GM18520 (cell line): ENCODE measurements around the gene TMEM92.
"Not testable (repeated sequence)": the region's sequence is repeated elsewhere in the genome, so short reads cannot be mapped to it uniquely, and the experiment has no call there.

Experiments used
- ATAC-seq: cut with Tn5 transposase; IDR thresholded peaks from one replicate; pipeline ENCODE4 v1.9.1; 2021; ENCODE audit not compliant: unreplicated experiment

The TMEM92 gene

GRCh38 chr17:50261051-50261915 is 13.0 kb upstream of the TMEM92 start:
- no peak for ATAC-seq

DNA sequence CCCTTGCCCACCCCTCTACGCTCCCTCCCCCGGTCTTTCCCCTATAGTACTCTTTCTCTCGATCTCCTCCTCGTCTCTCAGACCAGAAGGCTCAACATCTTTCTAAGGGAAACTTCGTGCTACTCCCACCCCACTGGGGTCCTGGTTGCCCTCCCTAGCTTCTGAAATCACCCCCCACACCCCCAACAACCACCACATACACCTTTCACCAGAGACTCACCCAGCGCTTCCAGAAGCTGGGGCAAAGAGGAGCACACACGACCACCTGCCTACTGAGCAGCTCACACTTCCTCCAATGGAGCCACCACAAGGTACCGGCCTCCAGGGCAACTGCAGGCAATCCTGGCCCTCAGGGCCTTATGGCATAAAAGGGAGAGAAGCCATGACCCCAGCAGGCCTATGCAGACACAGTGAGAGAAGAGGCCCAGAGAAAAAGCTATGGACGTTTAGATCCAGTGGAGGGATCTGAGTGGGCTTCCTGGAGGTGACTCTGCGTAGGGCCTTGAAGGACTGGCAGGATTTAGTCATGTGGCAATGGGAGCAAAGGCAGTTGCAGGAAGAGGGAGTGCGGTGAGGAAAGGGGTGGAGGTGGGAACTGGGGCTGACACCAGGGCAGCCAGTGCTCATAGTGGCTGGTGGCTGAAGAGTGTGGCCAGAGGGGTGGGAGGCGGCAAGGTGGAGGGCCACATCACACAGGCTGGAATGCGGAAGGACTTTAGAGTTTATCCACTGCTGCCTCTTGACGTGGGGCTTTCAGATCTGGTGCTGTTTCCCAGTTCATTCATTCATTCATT is 12.1 kb upstream of the TMEM92 start:
- ATAC-seq: no peak

GRCh38 chr17:50263331-50264262 is 10.7 kb upstream of the TMEM92 start:
- no peak for ATAC-seq

DNA sequence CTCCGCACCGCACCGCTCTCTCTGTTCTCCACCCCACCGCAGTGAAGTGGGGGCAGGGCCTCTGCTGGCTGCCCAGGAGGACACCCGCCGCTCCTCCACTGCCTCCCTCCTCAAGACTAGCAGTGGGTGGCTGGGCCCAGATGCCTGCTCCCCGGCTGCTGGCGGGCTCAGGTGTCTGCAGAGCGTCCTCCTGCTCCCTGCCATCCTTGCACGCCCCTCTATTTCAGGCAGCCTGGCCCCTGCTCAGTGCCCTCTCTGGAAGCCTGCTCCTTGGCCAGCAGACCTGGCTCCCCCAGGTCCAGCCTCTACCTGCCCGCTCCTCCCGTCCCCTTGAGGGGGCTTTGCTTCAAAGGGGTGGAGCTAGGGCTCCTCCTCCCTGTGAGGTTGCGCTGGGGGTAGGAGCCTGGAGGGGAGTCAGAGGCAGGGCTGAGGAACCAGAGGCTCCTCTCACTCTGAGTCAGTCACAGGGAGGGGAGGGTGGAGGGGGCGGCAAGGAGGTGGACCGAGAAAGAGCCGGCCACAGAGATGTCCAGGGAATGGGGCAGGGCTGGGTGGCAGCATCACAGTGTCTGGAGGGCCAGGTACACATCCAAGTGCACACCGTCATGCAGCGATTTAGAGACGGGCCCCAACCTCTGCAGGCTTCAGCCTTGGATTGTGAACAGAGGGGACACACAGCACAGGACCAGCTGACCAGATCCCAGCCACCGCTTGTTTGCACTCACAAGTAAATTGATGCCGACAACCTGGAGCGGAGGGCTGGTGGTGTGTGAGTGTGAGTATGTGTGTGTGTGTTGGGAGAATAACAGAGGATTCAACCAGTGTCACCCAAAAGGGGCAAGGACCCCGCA is 9.8 kb upstream of the TMEM92 start:
- no peak for ATAC-seq

DNA sequence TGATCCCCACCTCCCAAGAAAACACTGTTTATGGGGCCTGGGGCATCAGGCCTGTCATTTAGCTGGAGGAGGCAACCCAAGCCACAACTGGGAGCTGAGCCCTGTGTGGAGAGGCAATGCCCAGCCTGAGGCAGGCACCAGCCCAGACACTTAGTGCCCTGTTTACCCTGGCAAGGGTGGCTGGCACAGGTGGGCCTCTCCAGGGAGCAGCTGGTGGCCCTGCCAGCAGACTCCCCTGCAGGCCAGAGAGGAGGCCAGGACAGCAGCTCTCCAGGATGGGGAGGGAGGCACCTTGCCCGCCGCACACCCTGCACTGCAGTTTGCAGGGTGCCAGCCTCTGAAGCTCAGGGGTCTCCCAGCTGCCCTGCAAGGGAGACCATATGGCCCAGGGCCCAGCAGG is 9.1 kb upstream of the TMEM92 start:
- no peak for ATAC-seq

- ATAC-seq: no peak
Observed at GRCh38 chr17:50265690-50266315, 8.5 kb upstream of the TMEM92 start.

DNA sequence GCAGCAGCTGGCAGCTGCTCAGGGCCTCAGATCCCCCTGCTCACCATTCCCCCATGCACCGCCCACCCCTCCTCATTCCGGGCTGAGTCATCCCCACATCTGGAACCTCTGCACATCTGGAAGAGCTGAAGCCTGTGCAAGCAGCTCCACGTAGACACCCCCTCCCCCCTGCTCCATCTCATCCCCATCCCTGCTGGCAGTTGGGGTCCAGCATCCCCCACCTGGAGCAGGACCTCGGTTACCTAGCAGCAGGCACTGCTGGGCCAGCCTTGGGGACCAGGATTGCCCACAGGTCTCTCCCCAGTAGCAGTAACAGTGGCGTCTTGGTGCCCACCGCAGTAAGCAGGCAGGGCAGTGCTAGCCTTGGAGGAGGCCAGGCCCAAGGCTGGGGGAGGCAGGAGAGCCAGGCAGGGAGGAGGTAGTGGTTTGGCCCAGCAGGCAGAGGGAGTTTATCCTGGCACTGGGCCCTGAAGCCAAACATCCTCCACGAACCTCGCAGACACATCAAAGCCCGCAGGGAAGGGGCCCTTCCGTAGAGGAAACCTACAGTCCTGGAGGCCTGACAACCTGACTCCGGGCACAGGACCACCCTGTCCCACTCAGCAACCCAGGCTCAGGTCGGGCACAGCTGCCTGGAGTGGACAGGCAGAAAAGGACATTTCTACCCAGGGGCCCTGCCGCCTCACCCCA is 7.7 kb upstream of the TMEM92 start:
- no peak for ATAC-seq

- no peak for ATAC-seq
Observed at GRCh38 chr17:50267074-50267841, 7.0 kb upstream of the TMEM92 start.

- ATAC-seq: no peak
Observed at GRCh38 chr17:50268026-50268425, 6.2 kb upstream of the TMEM92 start.

- no peak for ATAC-seq
Observed at GRCh38 chr17:50268743-50269275, 5.5 kb upstream of the TMEM92 start.

- ATAC-seq: no peak
Observed at GRCh38 chr17:50269477-50270434, 4.5 kb upstream of the TMEM92 start.

DNA sequence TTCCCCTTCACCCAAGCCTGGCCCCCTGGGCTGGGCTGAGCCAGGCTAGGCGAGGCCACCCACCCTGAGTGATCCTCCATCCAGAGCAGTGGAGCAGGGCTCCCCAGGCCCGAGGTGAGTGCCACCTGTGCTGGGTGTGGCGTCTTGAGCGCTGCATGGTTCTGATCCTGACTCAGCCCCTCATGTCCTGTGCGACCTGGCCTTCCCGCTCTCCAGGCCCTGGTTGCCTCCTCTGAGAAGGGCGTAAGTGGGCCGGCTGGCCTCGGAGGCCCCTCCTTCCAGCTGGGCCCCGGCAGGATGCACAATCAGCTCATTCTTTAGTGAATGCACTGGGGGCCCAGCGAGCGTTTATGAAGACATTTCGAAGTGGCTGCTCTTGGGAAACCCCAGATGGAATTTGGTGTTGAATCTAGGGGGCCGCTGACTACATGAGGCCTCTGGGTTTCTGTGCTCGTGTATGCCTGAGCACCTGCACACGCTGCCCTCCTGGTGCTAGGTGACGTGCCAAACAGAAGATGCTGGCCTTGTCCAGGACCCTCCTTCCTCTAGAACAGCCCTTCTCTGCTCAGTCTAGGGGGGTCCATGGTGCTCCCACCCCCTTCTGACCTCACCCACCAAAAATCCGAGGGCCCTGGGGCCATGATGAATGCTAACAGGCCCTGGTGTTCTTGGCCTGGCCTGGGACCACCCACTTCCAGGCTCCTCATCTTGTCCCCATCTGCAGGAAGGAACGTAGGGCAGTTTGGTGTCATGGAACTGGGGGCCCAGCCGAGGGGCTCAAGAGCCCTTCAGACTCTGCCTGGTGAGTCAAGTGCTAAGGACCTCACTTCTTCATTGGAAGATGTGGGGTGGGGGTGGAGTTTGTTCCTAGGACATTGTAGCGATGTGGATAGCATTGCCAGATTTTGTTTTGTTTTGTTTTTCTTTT is 3.6 kb upstream of the TMEM92 start:
- ATAC-seq: no peak

DNA sequence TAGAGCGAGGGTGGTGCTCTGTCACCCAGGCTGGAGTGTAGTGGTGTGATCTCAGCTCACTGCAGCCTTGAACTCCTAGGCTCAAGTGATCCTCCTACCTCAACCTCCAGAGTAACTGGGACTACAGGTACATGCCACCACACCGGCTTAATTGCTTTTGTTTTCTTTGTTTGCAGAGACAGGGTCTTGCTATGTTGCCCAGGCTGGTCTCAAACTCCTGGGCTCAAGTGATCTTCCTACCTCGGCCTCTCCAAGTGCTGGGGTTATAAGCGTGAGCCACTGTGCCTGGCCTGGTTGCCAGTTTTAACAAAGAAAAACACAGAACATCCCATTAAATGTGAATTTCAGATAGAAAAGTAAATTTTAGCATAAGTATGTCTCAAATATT is 2.9 kb upstream of the TMEM92 start:
- not testable (repeated sequence) for ATAC-seq

DNA sequence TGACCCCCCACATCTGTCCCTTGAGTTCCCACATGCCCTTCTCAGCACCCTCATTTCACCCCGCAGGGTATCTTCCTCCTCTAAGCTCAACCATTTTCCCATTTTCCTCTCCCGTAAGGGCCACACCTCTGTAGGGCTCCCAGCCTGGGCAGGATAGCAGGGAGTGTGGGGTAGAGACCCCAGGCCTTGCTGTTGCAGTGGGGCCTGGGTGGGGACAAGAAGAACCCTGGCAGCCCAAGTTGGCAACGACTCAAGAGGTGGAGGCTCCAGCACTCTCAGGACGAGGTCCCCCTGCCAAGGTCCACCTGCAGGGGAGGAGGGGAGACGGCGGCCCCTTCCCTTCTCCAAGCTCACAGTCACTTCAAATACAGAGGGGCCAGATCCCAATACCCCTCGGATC is 2.0 kb upstream of the TMEM92 start:
- ATAC-seq: no peak

DNA sequence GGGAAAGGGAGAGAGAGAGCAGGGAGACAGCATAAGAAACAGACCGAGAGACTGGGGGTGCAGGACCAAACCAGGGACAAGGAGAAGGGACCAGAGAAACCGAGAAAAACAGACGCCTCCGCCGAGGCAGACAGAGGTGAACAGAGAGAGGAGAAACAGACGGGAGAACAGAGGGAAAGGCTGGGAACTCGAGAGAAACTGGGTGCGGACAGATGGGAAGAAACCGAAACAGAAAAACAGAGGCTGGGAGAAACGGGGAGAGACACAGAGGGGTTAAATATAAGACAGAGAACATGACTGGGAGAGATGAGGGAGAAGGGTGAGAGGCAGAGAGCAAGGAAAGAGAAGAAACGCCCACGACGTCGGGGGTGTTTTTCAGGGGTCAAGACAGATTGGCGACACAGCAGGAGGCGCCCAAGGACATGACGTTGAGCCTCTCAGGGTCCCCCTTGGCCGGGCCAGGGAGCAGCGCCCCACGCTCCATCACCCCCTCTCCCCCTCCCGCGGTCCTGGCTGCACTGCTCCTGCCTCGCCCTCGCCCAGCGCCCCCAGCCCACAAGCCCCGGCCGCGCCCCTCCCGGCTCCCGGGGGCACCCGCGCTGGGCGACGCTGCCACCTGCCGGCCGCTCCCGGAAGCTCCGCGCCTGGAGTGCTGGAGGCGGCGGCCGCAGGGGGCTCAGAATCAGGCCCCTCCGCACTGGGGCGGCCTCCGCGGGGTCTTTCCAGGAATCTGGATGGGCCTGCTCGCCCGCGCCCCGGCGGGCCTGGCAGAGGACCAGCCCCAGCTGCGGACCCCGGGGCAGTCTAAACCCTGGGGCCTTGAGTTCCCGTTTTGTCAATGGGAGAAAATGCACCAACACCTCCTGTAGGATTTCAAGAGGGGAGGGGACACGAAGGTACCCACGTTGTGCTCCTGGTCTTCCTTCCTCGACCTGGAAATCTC is 1.3 kb upstream of the TMEM92 start:
- no peak for ATAC-seq
